A549 treated with dexamethasone at 1 μM for 4 hours (cell line): ENCODE data around the gene OR4F15. TPM values are rescaled to one million over a fixed set of nuclear protein-coding genes. Genes with fewer than 3 reads are reported as not detected.

ENCODE experiments used
- total RNA-seq: library from RNA; stranded (reverse); fragments of 200-300 nt; extraction: Qiagen RNA extraction; gene quantifications from 5 replicates; pipeline ENCODE4 v1.2.3, GENCODE V29; 2022

OR4F15 gene, protein sequence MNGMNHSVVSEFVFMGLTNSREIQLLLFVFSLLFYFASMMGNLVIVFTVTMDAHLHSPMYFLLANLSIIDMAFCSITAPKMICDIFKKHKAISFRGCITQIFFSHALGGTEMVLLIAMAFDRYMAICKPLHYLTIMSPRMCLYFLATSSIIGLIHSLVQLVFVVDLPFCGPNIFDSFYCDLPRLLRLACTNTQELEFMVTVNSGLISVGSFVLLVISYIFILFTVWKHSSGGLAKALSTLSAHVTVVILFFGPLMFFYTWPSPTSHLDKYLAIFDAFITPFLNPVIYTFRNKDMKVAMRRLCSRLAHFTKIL
- not detected in 5 replicates for total RNA-seq

DNA sequence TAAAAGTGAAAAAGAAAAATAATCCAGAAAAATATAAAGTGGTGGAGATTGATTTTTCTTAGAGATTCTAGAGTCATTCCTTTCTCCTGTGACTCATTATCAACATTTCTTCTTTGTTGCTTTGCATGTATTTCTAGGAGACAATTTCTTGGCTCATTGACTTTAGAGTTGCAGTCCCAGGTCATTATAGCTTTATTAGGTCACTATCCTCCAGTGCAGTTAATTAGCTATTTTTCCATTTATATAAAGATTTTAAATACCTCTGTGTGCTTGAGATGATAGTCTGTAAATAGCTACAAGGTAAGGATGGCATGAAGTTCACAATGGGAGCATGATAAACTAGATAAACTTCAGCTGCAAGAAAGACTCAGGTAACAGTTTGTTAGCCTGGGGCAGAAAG lies at the start of gene OR4F15:
Gene OR4F15 (plus strand): TSS at position 301 of the 400 bp plus-strand sequence. CDS start 5,985 bp downstream, outside the sequence.

DNA sequence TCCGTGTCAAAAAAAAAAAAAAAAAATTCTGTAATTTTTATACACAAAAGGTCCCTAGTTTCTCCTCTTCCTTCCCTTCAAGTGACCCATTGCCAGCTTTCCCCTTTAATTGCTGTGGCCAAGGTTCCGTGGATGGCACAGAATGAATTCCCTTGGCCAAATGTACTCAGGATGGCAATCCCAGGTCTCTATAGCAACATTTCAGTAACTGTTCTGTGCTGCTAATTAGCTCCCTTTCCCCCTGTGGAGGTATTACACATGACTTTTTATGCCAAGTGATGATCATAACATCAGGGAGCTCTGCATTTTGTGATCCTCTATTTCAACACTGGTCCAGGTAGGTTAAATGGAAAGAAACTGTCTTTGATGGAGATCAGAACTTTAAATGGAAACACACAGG lies 8.8 kb upstream of the OR4F15 start, which contains the start of gene OR4F6:
Gene OR4F6 (plus strand): TSS at position 301 of the 400 bp plus-strand sequence. CDS start 2,211 bp downstream, outside the sequence.

Other genes starting within 250 kb of the OR4F15 start
- gene TM2D3, start 159.8 kb upstream of the OR4F15 start, total RNA-seq = 25.8 to 32.4 TPM (median 30.3 TPM) in 5 replicates
- 7.1 to 11.1 TPM (median 8.1 TPM) in 5 replicates for gene TARS3, start 87.7 kb upstream of the OR4F15 start, total RNA-seq
- not detected in 5 replicates for gene OR4F6, start 8.7 kb upstream of the OR4F15 start, total RNA-seq